Measurements from ENCODE around the gene GDF15.
A peak's percentile ranks its signal among the peaks of the same experiment; 100 is the strongest.
"Not testable (repeated sequence)": the region's sequence is repeated elsewhere in the genome, so short reads cannot be mapped to it uniquely, and the experiment has no call there.

The GDF15 gene

DNA sequence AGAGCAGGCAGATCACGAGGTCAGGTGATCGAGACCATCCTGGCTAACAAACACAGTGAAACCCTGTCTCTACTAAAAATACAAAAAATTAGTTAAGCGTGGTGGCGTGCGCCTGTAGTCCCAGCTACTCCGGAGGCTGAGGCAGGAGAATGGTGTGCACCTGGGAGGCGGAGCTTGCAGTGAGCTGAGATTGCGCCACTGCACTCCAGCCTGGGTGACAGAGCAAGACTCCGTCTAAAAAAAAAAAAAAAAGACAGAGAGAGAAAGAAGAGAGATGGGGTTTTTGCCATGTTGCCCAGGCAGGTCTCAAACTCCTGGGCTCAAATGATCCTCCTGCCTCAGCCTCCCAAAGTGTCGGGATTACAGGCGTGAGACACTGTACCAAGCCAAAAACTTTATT lies 19.8 kb downstream of the GDF15 start:
- H3K9me3 ChIP-seq (ENCODE audit: control insufficient read depth in 1 of 2, low read length in 2 of 2); H3K4me3 ChIP-seq (ENCODE audit: low read depth in 1 of 2, low read length in 2 of 2); H3K4me1 ChIP-seq (ENCODE audit: control insufficient read depth in 1 of 2, insufficient read depth in 2 of 2, low read length in 2 of 2); H3K36me3 ChIP-seq (ENCODE audit: control insufficient read depth in 1 of 2, insufficient read depth in 2 of 2, low read length in 2 of 2); H3K9ac ChIP-seq (ENCODE audit: low read depth in 1 of 2, low read length in 2 of 2); H3K27me3 ChIP-seq (ENCODE audit: control insufficient read depth in 1 of 2, insufficient read depth in 2 of 2, low read length in 2 of 2); H3K27ac ChIP-seq (ENCODE audit: low read depth, low read length): not testable (repeated sequence)

DNA sequence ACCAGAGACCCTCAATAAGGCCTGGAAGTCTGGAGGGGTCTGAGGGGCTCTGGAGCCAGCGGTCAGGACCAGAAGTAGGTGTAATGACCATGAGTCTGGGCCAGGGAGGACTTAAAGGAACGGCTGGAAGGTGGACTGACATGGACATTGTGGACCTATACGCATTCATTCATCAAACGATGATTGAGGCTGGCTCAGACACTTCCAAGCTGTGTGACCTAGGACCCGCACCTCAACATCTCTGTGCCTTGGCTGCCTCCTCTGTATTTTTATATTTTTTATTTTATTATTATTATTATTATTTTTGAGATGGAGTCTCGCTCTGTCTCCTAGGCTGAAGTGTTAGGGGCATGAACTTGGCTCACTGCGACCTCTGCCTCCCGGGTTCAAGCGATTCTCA lies 20.8 kb downstream of the GDF15 start:
- Histone ChIP-seq H3K4me3 (ENCODE audit: low read depth in 1 of 2, low read length in 2 of 2) (no peak overlapping the region), H3K27me3 (ENCODE audit: control insufficient read depth in 1 of 2, insufficient read depth in 2 of 2, low read length in 2 of 2) (no peaks in the 10 kb centered on the region), H3K36me3 (ENCODE audit: control insufficient read depth in 1 of 2, insufficient read depth in 2 of 2, low read length in 2 of 2) (no peaks in the 10 kb centered on the region), H3K9me3 (ENCODE audit: control insufficient read depth in 1 of 2, low read length in 2 of 2) (no peaks in the 10 kb centered on the region), H3K4me1 (ENCODE audit: control insufficient read depth in 1 of 2, insufficient read depth in 2 of 2, low read length in 2 of 2) (peaks cover 0 to 9% of the 10 kb centered on the region in 2 donors), H3K27ac (ENCODE audit: low read depth, low read length) (no peak overlapping the region), H3K9ac (ENCODE audit: low read depth in 1 of 2, low read length in 2 of 2) (no peak overlapping the region)

DNA sequence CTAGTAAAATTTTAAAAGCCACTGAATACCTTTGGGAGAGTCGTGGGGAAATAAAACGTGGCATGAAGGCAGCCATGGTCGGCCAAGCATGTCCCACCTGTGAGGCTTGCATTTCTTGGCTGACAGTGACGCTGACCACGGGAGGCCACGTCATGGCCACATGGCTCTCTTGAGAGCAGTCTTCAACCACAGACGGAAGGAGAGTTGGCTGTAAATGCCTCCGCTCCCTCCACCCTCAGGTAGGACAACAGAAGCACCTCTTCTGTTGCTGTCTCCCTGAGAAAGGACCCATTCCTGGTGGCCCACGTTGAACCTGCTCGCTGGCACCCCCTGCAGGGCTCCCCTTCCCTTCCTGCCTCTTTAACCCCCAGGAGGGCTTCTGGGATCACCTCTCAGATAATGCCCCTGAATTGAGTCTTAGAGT lies 22.1 kb downstream of the GDF15 start:
- Histone ChIP-seq H3K4me1 (ENCODE audit: control insufficient read depth in 1 of 2, insufficient read depth in 2 of 2, low read length in 2 of 2) (no peaks in the 10 kb centered on the region), H3K4me3 (ENCODE audit: low read depth in 1 of 2, low read length in 2 of 2) (no peak overlapping the region), H3K27me3 (ENCODE audit: control insufficient read depth in 1 of 2, insufficient read depth in 2 of 2, low read length in 2 of 2) (no peaks in the 10 kb centered on the region), H3K9ac (ENCODE audit: low read depth in 1 of 2, low read length in 2 of 2) (no peak overlapping the region), H3K36me3 (ENCODE audit: control insufficient read depth in 1 of 2, insufficient read depth in 2 of 2, low read length in 2 of 2) (no peaks in the 10 kb centered on the region), H3K27ac (ENCODE audit: low read depth, low read length) (no peak overlapping the region), H3K9me3 (ENCODE audit: control insufficient read depth in 1 of 2, low read length in 2 of 2) (no peaks in the 10 kb centered on the region)

DNA sequence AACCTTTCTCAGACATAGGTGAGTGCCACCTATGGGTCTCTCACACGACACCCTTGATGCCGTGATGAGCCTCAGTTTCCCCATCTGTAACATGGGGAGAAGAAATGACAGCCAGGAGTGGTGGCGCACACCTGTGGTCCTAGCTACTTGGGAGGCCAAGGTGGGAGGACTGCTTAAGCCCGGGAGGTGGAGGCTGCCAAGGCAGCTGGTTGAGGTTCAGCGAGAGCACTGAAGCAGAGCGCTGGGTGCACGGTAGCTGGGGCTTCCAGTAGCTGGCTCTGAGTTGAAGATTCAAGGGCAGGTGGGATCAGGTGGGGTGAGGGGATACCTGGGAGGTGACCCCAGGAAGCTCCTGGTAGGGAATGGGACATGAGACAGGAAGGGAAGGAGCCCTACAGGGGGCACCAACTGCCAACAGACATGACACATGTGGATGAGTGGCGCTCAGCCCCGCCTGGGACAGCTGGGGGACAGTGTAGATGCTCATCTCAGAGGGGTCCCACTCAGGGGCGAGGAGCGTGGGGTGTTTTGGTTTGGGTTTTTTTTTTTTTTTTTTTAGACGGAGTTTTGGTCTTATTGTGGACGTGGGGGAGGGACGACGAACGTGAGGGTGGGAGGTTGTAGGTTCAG lies 26.8 kb downstream of the GDF15 start:
- no peak overlapping the region for H3K27ac ChIP-seq (ENCODE audit: low read depth, low read length)
- H3K9me3 ChIP-seq (ENCODE audit: control insufficient read depth in 1 of 2, low read length in 2 of 2), result no peaks in the 10 kb centered on the region
- no peaks in the 10 kb centered on the region for H3K36me3 ChIP-seq (ENCODE audit: control insufficient read depth in 1 of 2, insufficient read depth in 2 of 2, low read length in 2 of 2)

DNA sequence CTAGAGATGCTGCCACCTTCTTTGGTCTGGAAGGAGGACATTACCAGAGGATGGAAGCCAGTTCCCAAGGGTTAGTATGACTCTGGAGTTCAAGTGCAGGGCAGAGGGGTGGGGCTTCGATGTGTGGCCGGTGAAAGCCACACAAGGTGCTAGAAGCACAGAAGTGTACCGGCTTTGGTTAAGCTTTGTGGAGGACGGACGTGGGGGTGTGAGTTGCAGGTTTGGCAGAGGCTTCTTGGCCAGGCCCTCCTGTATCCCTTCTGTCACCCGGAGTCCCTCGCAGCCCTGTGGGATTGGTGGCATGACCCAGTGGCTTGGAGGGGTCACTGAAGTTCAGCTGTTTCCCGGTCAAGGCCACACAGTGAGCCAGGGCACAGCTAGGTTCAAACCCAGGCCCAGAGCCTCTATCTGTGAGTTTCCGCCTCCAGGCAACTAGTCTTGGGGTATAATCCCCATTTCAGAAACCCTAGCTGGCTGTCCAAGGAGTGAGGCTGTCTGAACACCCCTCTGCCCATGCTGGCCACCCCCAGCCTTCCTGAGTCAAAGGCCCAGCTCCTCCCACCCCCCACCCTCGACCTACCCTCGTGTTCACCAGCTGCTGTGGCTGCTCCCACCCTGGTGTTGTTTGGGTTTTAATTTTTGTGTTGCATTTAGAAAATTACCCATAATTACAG lies 28.7 kb downstream of the GDF15 start:
- Histone ChIP-seq H3K36me3 (ENCODE audit: control insufficient read depth in 1 of 2, insufficient read depth in 2 of 2, low read length in 2 of 2) (no peaks in the 10 kb centered on the region), H3K27me3 (ENCODE audit: control insufficient read depth in 1 of 2, insufficient read depth in 2 of 2, low read length in 2 of 2) (peaks cover 21 to 22% of the 10 kb centered on the region in 2 donors), H3K9me3 (ENCODE audit: control insufficient read depth in 1 of 2, low read length in 2 of 2) (no peaks in the 10 kb centered on the region), H3K4me1 (ENCODE audit: control insufficient read depth in 1 of 2, insufficient read depth in 2 of 2, low read length in 2 of 2) (peaks cover 33 to 46% of the 10 kb centered on the region in 2 donors), H3K9ac (ENCODE audit: low read depth in 1 of 2, low read length in 2 of 2) (peak overlapping the region; percentile 6 to 19), H3K27ac (ENCODE audit: low read depth, low read length) (peak overlapping the region; percentile 92), H3K4me3 (ENCODE audit: low read depth in 1 of 2, low read length in 2 of 2) (peak overlapping the region in 1 of 2 donors; percentile 13)

More for the DNA sequence above, 26.8 kb downstream of the GDF15 start:
- Histone ChIP-seq H3K27me3 (ENCODE audit: control insufficient read depth in 1 of 2, insufficient read depth in 2 of 2, low read length in 2 of 2) (peaks cover 13 to 21% of the 10 kb centered on the region in 2 donors), H3K9ac (ENCODE audit: low read depth in 1 of 2, low read length in 2 of 2) (no peak overlapping the region), H3K4me3 (ENCODE audit: low read depth in 1 of 2, low read length in 2 of 2) (no peak overlapping the region), H3K4me1 (ENCODE audit: control insufficient read depth in 1 of 2, insufficient read depth in 2 of 2, low read length in 2 of 2) (peaks cover 21 to 34% of the 10 kb centered on the region in 2 donors)

DNA sequence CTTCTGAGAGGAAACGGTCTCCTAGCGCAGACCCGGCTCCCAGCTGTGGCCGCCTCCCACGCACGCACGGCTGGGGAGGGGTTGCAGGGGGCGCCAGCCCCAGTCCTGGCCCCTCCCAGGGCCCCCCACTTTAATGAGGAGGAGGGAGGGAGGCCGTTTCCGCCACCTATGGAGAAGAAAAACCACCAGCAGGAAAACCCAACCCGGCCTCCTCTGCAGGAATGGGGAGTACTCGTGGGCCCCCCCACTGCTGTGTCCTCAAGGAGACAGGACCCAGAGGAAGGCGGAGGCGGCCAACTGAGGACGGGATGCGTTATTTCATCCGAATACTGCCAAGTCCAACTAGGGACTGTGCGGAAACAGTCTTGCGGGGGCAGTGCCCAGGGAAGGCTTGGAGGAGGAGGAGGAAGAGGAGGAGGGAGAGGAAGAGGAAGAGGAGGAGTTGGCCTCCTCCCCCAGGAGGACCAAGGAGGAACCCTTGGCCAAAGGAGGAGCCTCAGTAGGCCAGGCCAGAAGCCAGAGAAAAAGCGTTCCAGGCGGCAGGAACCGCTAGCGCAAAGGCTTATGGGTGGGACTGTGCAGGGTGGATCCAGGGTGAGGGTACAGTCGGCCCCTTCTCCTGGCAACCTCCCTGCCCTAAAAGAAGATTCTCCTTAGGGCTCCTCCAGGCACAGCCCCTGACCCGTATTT lies 29.4 kb downstream of the GDF15 start:
- Histone ChIP-seq H3K9me3 (ENCODE audit: control insufficient read depth in 1 of 2, low read length in 2 of 2) (no peaks in the 10 kb centered on the region), H3K27ac (ENCODE audit: low read depth, low read length) (peak overlapping the region; percentile 92), H3K27me3 (ENCODE audit: control insufficient read depth in 1 of 2, insufficient read depth in 2 of 2, low read length in 2 of 2) (peaks cover 21 to 22% of the 10 kb centered on the region in 2 donors), H3K36me3 (ENCODE audit: control insufficient read depth in 1 of 2, insufficient read depth in 2 of 2, low read length in 2 of 2) (no peaks in the 10 kb centered on the region), H3K9ac (ENCODE audit: low read depth in 1 of 2, low read length in 2 of 2) (peak overlapping the region in 1 of 2 donors; percentile 19), H3K4me3 (ENCODE audit: low read depth in 1 of 2, low read length in 2 of 2) (peak overlapping the region; percentile 13 to 40), H3K4me1 (ENCODE audit: control insufficient read depth in 1 of 2, insufficient read depth in 2 of 2, low read length in 2 of 2) (peaks cover 33 to 48% of the 10 kb centered on the region in 2 donors)

DNA sequence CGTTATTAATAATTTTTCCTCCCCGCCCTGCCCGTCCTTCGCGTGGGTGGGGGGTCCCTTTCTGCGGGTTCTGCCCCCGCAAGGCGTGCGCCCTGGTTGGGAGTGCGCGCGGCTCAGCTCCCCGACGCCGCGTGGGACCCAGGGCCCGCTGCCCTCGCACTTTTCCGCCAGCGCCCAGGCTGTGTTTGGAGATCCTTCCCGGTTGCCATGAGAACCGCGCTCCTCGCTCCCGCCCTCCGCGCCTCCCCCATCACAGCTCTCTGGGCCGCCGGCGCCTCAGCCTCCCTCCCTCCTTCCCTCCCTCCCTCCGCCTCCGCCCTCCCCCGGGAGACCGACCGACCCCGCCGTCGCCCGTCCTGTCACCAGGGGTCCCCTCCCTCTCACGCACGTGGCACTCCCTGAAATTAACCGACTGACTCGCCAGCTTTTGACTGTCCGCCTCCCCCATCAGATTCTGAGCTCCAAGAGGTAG lies 30.9 kb downstream of the GDF15 start:
- no peaks in the 10 kb centered on the region for H3K36me3 ChIP-seq (ENCODE audit: control insufficient read depth in 1 of 2, insufficient read depth in 2 of 2, low read length in 2 of 2)
- H3K4me1 ChIP-seq (ENCODE audit: control insufficient read depth in 1 of 2, insufficient read depth in 2 of 2, low read length in 2 of 2), result peaks cover 43 to 61% of the 10 kb centered on the region in 2 donors
- H3K9me3 ChIP-seq (ENCODE audit: control insufficient read depth in 1 of 2, low read length in 2 of 2), result no peaks in the 10 kb centered on the region
- peak overlapping the region; percentile 47 to 56 for H3K9ac ChIP-seq (ENCODE audit: low read depth in 1 of 2, low read length in 2 of 2)
- peak overlapping the region; percentile 40 to 63 for H3K4me3 ChIP-seq (ENCODE audit: low read depth in 1 of 2, low read length in 2 of 2)
- peaks cover 21 to 22% of the 10 kb centered on the region in 2 donors for H3K27me3 ChIP-seq (ENCODE audit: control insufficient read depth in 1 of 2, insufficient read depth in 2 of 2, low read length in 2 of 2)
- peak overlapping the region; percentile 92 for H3K27ac ChIP-seq (ENCODE audit: low read depth, low read length)

DNA sequence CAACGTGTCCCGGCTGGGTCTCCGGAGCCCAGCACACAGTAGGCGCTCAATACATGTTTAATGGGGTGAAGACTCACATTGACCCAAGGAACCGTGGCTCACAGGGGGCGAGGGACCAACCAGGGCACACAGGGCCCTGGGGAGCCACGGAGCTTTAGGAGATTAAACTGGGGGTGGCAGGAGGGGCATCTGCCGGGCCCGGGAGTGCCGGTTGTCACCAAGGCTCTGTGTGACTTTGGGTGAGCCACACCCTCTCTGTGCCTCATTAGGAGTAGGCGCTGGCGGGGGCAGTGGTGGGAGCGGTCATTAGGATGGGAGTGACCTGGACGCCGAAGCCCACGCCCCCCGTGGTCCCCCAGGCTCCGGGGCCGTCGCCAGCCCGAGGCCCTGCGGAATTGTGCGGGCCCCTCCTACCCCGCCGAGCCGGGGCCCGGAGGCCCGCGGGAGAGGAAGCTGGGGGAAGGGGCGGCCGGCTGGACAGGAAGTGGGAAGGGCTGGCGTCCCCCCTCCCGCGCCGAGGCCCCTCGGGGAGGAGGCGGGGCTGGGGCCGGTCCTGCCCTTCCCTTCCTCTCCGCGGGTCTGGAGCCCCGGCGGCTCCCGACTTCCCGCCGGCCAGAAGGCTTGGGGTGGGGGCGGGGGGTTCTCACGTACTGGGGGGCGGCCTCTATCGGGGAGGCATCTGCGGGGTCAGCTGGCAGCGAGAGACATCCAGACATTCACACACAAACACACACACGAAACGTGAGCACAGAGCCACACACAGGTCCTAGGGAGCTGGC lies 31.5 kb downstream of the GDF15 start:
- Histone ChIP-seq H3K27me3 (ENCODE audit: control insufficient read depth in 1 of 2, insufficient read depth in 2 of 2, low read length in 2 of 2) (peaks cover 21 to 22% of the 10 kb centered on the region in 2 donors), H3K36me3 (ENCODE audit: control insufficient read depth in 1 of 2, insufficient read depth in 2 of 2, low read length in 2 of 2) (peaks cover 0 to under 1% of the 10 kb centered on the region in 2 donors), H3K4me3 (ENCODE audit: low read depth in 1 of 2, low read length in 2 of 2) (peak overlapping the region; percentile 63 to 67), H3K9ac (ENCODE audit: low read depth in 1 of 2, low read length in 2 of 2) (peak overlapping the region; percentile 47 to 56), H3K27ac (ENCODE audit: low read depth, low read length) (peak overlapping the region; percentile 92), H3K9me3 (ENCODE audit: control insufficient read depth in 1 of 2, low read length in 2 of 2) (no peaks in the 10 kb centered on the region), H3K4me1 (ENCODE audit: control insufficient read depth in 1 of 2, insufficient read depth in 2 of 2, low read length in 2 of 2) (peaks cover 43 to 66% of the 10 kb centered on the region in 2 donors)

DNA sequence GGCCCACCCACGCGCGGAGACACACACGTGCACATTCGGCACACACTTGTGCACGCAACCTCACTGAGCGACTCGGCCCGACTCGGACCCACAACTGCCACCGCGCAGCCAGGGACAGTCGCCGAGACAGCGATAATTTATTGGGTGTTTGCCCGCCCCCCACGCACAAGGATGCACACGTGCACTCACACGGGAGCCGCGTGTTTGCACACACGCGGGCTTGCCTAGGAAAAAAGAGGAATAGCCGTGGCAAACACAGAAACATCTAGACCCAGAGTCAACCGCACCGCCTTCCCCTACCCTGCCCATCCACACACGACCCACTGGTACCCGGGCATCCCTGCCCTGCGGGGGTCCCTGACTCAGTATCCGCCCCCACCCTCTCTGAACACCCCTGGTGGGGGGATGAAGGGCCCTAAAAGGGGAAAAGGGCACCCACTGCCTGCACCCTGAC lies 32.1 kb downstream of the GDF15 start:
- Histone ChIP-seq H3K27ac (ENCODE audit: low read depth, low read length) (peak overlapping the region; percentile 92), H3K4me1 (ENCODE audit: control insufficient read depth in 1 of 2, insufficient read depth in 2 of 2, low read length in 2 of 2) (peaks cover 48 to 72% of the 10 kb centered on the region in 2 donors), H3K27me3 (ENCODE audit: control insufficient read depth in 1 of 2, insufficient read depth in 2 of 2, low read length in 2 of 2) (peaks cover 21 to 22% of the 10 kb centered on the region in 2 donors), H3K4me3 (ENCODE audit: low read depth in 1 of 2, low read length in 2 of 2) (peak overlapping the region; percentile 67 to 69), H3K36me3 (ENCODE audit: control insufficient read depth in 1 of 2, insufficient read depth in 2 of 2, low read length in 2 of 2) (peaks cover 0 to 5% of the 10 kb centered on the region in 2 donors), H3K9ac (ENCODE audit: low read depth in 1 of 2, low read length in 2 of 2) (peak overlapping the region; percentile 6 to 39), H3K9me3 (ENCODE audit: control insufficient read depth in 1 of 2, low read length in 2 of 2) (no peaks in the 10 kb centered on the region)

Data from duodenal mucosa (tissue), 2 donors.